Measurements from ENCODE around the gene DENND2C.

The DENND2C gene

GRCh38 chr1:114554577-114554976 is 115.3 kb downstream of the DENND2C start:
- TF ChIP-seq TAF1 (IDR thresholded peaks at IDR 0.05; ENCODE audit: borderline replicate concordance, insufficient read depth, low read length), result no peak
- no peak for TF ChIP-seq POLR2AphosphoS5 (IDR thresholded peaks at IDR 0.05; ENCODE audit: low read depth, low read length)
- TF ChIP-seq FOXP2 (optimal IDR thresholded peaks at IDR 0.05; ENCODE audit: borderline replicate concordance, extremely low read depth, extremely low read length, insufficient read depth), result no peak
- no peak for TF ChIP-seq SIN3A (IDR thresholded peaks at IDR 0.05; ENCODE audit: borderline replicate concordance, insufficient read depth, low read length)
- TF ChIP-seq REST (IDR thresholded peaks at IDR 0.05; ENCODE audit: insufficient read depth in 1 of 2, low read depth in 2 of 2, low read length in 2 of 2), result no peak

GRCh38 chr1:114552106-114552639 is 117.7 kb downstream of the DENND2C start:
- TF ChIP-seq REST (IDR thresholded peaks at IDR 0.05; ENCODE audit: insufficient read depth in 1 of 2, low read depth in 2 of 2, low read length in 2 of 2) (no peak), SIN3A (IDR thresholded peaks at IDR 0.05; ENCODE audit: borderline replicate concordance, insufficient read depth, low read length) (no peak), POLR2AphosphoS5 (IDR thresholded peaks at IDR 0.05; ENCODE audit: low read depth, low read length) (no peak), TAF1 (IDR thresholded peaks at IDR 0.05; ENCODE audit: borderline replicate concordance, insufficient read depth, low read length) (no peak), FOXP2 (optimal IDR thresholded peaks at IDR 0.05; ENCODE audit: borderline replicate concordance, extremely low read depth, extremely low read length, insufficient read depth) (no peak)

- TF ChIP-seq TAF1 (IDR thresholded peaks at IDR 0.05; ENCODE audit: borderline replicate concordance, insufficient read depth, low read length) (no peak), SIN3A (IDR thresholded peaks at IDR 0.05; ENCODE audit: borderline replicate concordance, insufficient read depth, low read length) (no peak), FOXP2 (optimal IDR thresholded peaks at IDR 0.05; ENCODE audit: borderline replicate concordance, extremely low read depth, extremely low read length, insufficient read depth) (no peak), POLR2AphosphoS5 (IDR thresholded peaks at IDR 0.05; ENCODE audit: low read depth, low read length) (no peak), REST (IDR thresholded peaks at IDR 0.05; ENCODE audit: insufficient read depth in 1 of 2, low read depth in 2 of 2, low read length in 2 of 2) (no peak)
Observed at GRCh38 chr1:114551400-114551799, 118.4 kb downstream of the DENND2C start.

- TF ChIP-seq TAF1 (IDR thresholded peaks at IDR 0.05; ENCODE audit: borderline replicate concordance, insufficient read depth, low read length), result no peak
- no peak for TF ChIP-seq FOXP2 (optimal IDR thresholded peaks at IDR 0.05; ENCODE audit: borderline replicate concordance, extremely low read depth, extremely low read length, insufficient read depth)
Observed at GRCh38 chr1:114550336-114550735, 119.5 kb downstream of the DENND2C start.

GRCh38 chr1:114549137-114549536 is 120.7 kb downstream of the DENND2C start:
- no peak for TF ChIP-seq TAF1 (IDR thresholded peaks at IDR 0.05; ENCODE audit: borderline replicate concordance, insufficient read depth, low read length)
- TF ChIP-seq SIN3A (IDR thresholded peaks at IDR 0.05; ENCODE audit: borderline replicate concordance, insufficient read depth, low read length), result no peak

- TF ChIP-seq FOXP2 (optimal IDR thresholded peaks at IDR 0.05; ENCODE audit: borderline replicate concordance, extremely low read depth, extremely low read length, insufficient read depth) (no peak), SIN3A (IDR thresholded peaks at IDR 0.05; ENCODE audit: borderline replicate concordance, insufficient read depth, low read length) (no peak), REST (IDR thresholded peaks at IDR 0.05; ENCODE audit: insufficient read depth in 1 of 2, low read depth in 2 of 2, low read length in 2 of 2) (no peak), POLR2AphosphoS5 (IDR thresholded peaks at IDR 0.05; ENCODE audit: low read depth, low read length) (no peak), TAF1 (IDR thresholded peaks at IDR 0.05; ENCODE audit: borderline replicate concordance, insufficient read depth, low read length) (no peak)
Observed at GRCh38 chr1:114547076-114547475, 122.8 kb downstream of the DENND2C start.
